ENCODE results near the gene ASRGL1.

DNA sequence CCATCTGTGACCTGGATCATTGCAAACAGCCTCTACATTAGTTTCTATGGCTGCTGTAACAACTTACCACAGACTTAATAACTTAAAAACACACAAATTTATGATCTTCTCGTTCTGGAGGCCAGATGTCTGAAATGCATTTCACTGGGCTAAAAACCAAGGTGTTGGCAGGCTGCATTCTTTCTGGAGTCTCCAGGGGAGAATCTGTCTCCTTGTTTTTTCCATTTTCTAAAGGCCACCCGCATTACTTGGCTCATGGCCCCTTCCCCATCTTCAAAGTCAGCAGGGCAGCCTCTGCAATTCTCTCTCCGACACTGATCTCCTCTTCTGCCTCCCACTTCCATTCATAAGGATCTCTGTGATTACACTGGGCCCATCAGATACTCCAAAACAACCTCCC lies 93.2 kb downstream of the ASRGL1 start:
- no peak for TF ChIP-seq CTCF (IDR thresholded peaks at IDR 0.05)
- TF ChIP-seq EP300 (IDR thresholded peaks at IDR 0.05): no peak
- TF ChIP-seq POLR2A (IDR thresholded peaks at IDR 0.05): no peak

All from tibial nerve (tissue), 4 donors.